HepG2 (cell line): ENCODE results near the gene ACVR1B. TPM values are rescaled to one million over a fixed set of nuclear protein-coding genes. Genes with fewer than 3 reads are reported as not detected.

Source experiments
- ELF4 ChIP-seq: sonication (generic); formaldehyde crosslinking; IDR thresholded peaks from 2 replicates; pipeline ENCODE4 v1.5.0; 2020; ENCODE audit warnings: missing genetic modification reagents, mild to moderate bottlenecking, moderate library complexity, borderline replicate concordance
- PHB2 ChIP-seq: fragments of 450-650 bp; IDR thresholded peaks from 2 replicates; pipeline ENCODE4 v1.6.1; 2018; ENCODE audit not compliant: partially characterized antibody
- ZBTB44 ChIP-seq: sonication (generic); formaldehyde crosslinking; IDR thresholded peaks from 2 replicates; pipeline ENCODE4 v1.4.0; 2020; ENCODE audit warnings: missing genetic modification reagents
- ZNF17 ChIP-seq: sonication (generic); formaldehyde crosslinking; IDR thresholded peaks from 2 replicates; pipeline ENCODE4 v1.5.0; 2020; ENCODE audit warnings: mild to moderate bottlenecking, missing genetic modification reagents
- ZNF281 ChIP-seq: sonication (generic); formaldehyde crosslinking; IDR thresholded peaks from 2 replicates; pipeline ENCODE4 v1.4.0; 2020; ENCODE audit warnings: missing genetic modification reagents, borderline replicate concordance
- ZNF570 ChIP-seq: sonication (generic); formaldehyde crosslinking; IDR thresholded peaks from 2 replicates; pipeline ENCODE4 v1.4.0; 2020; ENCODE audit warnings: mild to moderate bottlenecking, missing genetic modification reagents, borderline replicate concordance
- ZNF777 ChIP-seq: sonication (generic); formaldehyde crosslinking; IDR thresholded peaks from 2 replicates; pipeline ENCODE4 v1.4.0; 2020; ENCODE audit warnings: missing genetic modification reagents
- ZNF878 ChIP-seq: sonication (generic); formaldehyde crosslinking; IDR thresholded peaks from 2 replicates; pipeline ENCODE4 v1.8.1; 2023; ENCODE audit warnings: mild to moderate bottlenecking, missing genetic modification reagents, moderate library complexity
- polyA plus RNA-seq, 8 experiments: library from polyadenylated mRNA; depleted of rRNA in 3 of 8; stranded (reverse) in 7 of 8; unstranded in 1 of 8; fragments of >200 nt; fragmentation: Illumina TruSeq in 4 of 8; extraction: Trizol in 4 of 8; gene quantifications; 2 replicates each; pipeline versions ENCODE4 v1.2.1 to v1.2.3, GENCODE V29; 2011 to 2016; ENCODE audit warnings: low read depth in 4 of 8, missing spikeins in 1 of 8, mixed read lengths in 1 of 8; ENCODE audit not compliant: insufficient read depth in 1 of 8
- total RNA-seq, 5 experiments: library from RNA; depleted of rRNA; stranded (reverse); fragments of >200 nt; fragmentation: Illumina TruSeq; extraction: Trizol; gene quantifications; 2 replicates each; pipeline ENCODE4 v1.2.3, GENCODE V29; 2016; ENCODE audit warnings: low read depth in 1 of 5
- TF ChIP-seq, protein P1 (sequence below): sonication (generic); formaldehyde crosslinking; IDR thresholded peaks from 2 replicates; pipeline ENCODE4 v1.4.0; 2020; ENCODE audit warnings: missing genetic modification reagents, mild to moderate bottlenecking, borderline replicate concordance
- TF ChIP-seq, protein P2 (sequence below): sonication (generic); formaldehyde crosslinking; IDR thresholded peaks from 2 replicates; pipeline ENCODE4 v1.4.0; 2020; ENCODE audit warnings: mild to moderate bottlenecking, low read depth, missing genetic modification reagents

ACVR1B gene
- total and polyA plus RNA-seq, 2 of the 13 experiments (the other 11 are each of a cell fraction or from before 2014, with no cell fraction given), result 8.9 to 12.1 TPM

DNA sequence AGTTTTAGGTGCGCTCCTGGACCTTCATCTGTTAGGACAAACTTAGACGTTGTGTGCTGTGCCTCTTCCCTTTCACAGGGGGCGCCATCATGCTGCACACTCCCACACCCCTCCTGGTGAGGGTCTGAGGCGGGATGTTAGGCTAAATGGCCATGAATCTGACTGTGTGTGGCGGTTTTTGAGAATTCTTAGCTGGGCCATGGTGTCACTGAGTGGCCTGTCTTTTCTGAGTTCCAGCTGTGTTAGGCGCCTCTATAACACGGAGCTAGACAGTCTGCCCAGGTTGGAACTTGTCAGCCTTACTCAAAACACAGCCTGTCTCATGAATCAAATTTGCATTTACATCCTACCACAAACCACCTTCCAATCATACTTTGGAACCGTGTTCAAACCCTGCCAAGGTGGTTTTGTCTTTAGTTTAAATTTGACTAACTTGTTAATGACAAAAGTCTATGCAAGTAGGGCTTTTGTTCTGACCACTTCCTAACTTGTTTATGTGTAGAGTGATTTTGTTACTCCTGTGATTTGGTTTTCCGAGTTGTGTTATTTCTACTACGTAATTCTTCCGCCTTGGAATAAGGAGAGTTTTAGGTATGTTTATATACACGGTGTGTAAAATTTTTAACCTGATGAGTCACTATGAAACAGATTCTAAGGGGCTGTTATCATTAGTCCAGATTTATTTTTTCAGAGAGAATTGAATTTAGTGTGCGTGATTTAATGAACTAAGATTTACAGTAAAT lies 19.6 kb downstream of the ACVR1B start (continued):
- TF ChIP-seq PHB2 (no peak), ZBTB44 (CRISPR knock-in tag) (no peak), ZNF570 (CRISPR knock-in tag) (no peak), ZNF17 (no peak), ZNF777 (no peak), ZNF281 (no peak), ELF4 (no peak), ZNF878 (CRISPR knock-in tag) (no peak)
- TF ChIP-seq, protein P1, sequence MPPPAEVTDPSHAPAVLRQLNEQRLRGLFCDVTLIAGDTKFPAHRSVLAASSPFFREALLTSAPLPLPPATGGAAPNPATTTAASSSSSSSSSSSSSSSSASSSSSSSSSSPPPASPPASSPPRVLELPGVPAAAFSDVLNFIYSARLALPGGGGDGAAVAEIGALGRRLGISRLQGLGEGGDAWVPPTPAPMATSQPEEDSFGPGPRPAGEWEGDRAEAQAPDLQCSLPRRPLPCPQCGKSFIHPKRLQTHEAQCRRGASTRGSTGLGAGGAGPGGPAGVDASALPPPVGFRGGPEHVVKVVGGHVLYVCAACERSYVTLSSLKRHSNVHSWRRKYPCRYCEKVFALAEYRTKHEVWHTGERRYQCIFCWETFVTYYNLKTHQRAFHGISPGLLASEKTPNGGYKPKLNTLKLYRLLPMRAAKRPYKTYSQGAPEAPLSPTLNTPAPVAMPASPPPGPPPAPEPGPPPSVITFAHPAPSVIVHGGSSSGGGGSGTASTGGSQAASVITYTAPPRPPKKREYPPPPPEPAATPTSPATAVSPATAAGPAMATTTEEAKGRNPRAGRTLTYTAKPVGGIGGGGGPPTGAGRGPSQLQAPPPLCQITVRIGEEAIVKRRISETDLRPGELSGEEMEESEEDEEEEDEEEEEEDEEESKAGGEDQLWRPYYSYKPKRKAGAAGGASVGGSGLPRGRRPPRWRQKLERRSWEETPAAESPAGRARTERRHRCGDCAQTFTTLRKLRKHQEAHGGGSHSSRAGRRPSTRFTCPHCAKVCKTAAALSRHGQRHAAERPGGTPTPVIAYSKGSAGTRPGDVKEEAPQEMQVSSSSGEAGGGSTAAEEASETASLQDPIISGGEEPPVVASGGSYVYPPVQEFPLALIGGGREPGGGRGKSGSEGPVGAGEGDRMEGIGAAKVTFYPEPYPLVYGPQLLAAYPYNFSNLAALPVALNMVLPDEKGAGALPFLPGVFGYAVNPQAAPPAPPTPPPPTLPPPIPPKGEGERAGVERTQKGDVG (CRISPR knock-in tag), result peak; percentile 67; the same call in 1 of the 2 replicates
- TF ChIP-seq, protein P2, sequence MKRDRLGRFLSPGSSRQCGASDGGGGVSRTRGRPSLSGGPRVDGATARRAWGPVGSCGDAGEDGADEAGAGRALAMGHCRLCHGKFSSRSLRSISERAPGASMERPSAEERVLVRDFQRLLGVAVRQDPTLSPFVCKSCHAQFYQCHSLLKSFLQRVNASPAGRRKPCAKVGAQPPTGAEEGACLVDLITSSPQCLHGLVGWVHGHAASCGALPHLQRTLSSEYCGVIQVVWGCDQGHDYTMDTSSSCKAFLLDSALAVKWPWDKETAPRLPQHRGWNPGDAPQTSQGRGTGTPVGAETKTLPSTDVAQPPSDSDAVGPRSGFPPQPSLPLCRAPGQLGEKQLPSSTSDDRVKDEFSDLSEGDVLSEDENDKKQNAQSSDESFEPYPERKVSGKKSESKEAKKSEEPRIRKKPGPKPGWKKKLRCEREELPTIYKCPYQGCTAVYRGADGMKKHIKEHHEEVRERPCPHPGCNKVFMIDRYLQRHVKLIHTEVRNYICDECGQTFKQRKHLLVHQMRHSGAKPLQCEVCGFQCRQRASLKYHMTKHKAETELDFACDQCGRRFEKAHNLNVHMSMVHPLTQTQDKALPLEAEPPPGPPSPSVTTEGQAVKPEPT (CRISPR knock-in tag), result no peak
